AG20443 (cell line): ENCODE measurements around the gene SCN5A.

Experiments used
- DNase-seq: peaks from one replicate; pipeline ENCODE4 v3.0.0; 2012; ENCODE audit warnings: low spot score, mixed read lengths

Gene SCN5A

DNA sequence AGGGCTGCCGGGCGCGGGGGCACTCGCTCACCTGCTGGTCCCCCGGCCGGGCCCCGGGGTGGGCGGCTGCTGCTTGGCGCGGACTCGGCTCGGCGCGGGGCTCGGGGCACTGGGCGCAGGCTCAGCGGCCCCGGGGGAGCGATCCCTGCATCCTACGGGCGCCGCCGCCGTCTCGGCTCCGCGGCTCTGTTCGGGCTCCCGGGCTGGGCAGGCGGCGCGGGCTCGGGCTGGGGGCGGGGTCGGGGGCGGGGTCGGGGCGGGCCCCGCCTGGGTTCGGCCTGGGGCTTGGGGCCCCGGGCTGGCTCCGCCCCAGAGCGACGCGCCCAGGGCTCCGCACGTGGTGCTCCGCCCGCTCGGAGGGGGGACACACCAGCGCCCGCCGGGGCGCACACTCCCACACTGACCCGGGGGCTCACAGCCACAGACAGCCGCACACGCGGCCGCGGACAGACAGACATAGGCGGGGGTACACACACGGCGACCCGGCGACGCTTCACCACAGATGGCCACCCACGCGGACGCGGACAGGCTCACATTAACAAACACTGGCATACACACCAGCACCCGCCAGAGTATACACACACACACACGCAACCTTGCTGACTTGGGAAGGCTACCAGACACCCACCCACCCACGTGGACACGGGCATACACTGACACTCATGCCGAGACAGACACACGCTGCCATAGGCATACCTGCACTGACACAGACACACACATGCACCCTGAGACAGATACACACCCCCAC lies at the start of gene SCN5A:
TSS of gene SCN5A (minus strand) at position 188 of the 748 bp plus-strand sequence. CDS start 16,380 bp downstream, outside the sequence.
- peak; percentile 83 for DNase-seq

DNA sequence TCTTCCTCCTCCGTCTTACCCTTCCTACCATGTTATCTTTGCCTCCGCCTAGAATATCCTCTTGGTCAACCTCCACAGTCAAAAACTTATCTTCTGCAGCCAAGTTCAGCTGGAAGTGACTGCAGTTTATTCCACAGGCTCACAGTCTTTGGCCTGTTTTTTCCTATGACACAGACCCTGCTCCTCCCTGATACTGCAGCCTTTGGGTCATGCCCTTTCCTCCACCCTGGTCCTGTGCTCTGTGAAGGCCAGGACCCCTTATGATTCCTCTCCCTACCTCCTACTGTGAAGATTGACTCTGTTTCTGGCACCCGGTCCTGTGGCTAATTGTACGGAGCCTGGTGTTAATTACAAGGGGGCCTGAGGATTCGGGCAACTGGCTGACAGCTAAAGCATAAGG lies 49.3 kb upstream of the SCN5A start:
- no peak for DNase-seq

DNA sequence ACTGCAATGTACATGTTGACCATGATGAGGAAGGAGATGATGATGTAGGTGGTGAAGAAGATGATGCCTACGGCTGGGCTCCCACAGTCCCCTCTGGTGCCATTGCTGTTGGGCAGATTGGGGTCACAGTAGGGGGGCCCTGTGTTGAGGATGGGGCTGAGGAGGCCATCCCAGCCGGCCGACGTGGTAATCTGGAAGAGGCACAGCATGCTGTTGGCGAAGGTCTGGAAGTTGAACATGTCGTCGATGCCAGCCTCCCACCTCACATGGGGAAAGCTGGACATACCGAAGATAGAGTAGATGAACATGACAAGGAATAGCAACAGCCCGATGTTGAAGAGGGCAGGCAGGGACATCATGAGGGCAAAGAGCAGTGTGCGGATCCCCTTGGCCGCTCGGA lies 48.6 kb upstream of the SCN5A start:
- DNase-seq = no peak

DNA sequence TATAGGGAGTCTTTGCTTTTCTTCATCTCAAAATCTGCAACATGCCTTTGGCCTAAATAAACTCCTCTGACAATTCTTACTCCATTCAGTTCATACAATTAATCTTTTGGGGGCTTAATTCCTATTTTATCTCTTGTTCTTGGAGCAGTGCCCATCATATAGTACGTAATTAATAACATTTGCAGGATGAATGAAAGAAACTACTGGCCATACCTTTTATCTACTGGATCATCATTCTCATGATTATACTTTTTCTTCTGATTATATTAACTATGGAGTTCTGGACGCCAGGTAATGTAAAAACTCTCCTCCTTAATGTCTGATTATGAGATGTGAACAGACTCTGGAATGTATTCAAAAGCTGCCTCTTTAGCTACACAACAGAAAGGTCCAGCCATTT lies 46.5 kb upstream of the SCN5A start:
- no peak for DNase-seq

DNA sequence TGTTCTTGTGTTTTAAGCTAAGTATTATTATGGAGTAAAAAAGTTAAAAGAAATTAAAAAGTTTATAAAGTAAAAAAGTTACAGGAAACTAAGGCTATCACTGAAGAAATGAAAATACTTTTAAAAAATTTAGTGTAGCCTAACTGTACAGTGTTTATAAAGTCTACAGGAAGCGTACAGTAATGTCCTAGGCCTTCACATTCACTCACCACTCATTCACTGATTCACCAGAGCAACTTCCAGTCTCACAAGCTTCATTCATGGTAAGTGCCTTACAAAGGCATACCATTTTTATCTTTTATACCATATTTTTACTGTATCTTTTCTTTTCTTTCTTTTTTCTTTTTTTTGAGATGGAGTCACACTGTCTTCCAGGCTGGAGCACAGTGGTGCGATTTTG lies 40.7 kb upstream of the SCN5A start:
- DNase-seq = no peak

DNA sequence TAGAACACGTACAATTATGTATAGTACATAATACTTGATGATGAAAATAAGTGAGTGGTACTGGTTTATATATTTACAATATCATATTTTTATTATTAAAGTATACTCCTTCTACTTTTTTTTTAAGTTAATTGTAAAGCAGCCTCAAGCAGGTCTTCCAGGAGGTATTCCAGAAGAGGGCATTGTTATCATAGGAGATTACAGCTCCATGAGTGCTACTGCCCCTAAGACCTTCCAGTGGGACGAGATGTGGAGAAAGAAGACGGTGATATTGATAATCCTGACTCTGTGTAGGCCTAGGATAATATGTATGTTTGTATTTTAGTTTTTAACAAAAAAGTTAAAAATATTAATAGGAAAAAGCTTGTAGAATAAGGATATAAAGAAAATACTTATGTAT lies 40.3 kb upstream of the SCN5A start:
- DNase-seq = no peak

DNA sequence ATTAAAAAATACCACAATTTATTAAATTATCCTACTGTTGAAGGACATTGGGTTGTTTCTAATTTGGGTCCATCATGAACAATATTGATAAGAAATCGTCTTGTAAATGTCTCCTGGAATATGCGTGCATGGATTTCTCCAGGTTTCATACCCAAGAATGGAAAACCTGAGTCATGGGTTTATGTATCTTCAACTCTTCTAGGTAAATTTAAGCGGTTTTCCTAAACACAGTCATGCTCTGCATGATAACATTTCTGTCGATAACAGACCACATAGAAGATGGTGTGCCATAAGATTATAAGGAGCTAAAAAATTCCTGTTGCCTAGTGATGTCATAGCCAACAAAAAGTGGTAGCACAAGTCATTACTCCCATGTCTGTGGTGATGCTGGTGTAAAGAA lies 39.9 kb upstream of the SCN5A start:
- DNase-seq = no peak

DNA sequence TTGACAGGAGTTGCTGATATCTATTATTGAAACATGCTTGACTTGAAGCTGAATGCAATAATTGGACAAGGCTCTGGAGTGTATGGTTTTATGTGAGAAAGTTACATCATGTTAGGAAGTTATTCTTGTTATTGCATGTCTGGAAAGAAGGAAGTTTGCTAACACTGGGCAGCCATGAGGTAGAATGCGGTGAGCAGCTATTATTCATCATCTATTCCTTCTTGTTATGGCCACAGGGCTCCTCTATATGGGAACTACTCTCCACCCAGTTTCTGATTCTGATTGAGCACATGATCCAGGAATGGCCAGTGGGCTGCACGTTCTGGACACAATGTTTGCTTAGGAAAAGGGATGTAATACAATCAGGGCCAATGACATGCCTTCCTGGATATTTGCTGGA lies 37.8 kb upstream of the SCN5A start:
- no peak for DNase-seq

DNA sequence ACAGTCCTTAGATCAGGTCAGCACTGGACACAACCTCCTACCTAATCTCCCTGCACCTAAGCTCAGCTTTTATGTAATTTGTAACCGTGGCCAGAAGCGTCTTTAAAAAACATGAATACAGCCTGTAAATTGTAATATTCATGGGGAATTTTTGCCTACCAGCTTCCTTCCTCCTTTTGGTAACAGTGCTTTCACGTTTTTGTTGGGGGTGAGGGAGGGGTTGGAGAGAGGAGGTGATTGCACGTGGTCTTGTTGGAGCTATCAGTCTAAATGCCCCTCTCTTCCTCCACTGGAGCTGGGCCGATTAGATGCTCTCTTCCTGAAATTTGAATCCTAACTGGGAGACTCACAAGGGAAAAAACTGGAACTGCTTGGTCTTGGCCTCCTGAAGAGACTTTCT lies 35.1 kb upstream of the SCN5A start:
- DNase-seq = no peak

DNA sequence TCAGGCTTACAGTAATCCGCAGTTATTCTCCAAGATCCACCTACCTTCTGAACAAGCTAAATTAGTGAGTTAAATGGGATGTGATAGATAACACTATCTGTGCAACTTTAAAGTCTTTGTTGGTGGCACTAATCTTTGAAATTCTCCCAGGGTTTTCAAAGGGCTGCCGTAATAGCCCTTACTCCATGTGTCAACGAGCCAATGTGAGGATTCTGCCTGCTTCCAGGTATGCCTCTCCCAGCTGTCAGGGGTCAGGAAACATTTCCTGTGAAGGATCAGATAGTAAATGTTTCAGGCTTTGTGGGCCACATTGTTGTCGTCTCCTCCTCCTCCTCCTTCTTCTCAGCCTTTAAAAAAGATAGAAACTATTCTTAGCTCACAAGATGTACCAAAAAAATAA lies 20.2 kb upstream of the SCN5A start:
- DNase-seq = no peak

DNA sequence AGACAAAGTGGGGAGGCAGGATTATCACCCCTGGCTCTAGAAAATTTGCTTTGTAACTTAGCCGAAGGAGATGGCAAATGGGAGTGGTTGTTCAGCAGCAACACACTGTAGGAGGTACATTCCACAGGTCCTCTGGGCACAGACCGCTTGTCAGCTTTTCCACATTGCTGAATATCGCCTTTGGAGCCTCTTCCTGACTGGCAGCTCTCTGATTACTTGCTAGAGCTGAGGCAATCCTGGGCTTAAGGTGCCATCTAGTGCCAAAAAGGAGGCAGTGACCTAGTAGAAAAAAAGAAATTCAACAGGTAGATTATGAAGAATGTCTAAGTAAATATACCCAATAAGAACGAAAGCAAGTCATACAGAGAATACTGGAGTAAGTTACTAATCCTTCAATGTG lies 13.1 kb upstream of the SCN5A start:
- peak; percentile 8 for DNase-seq

DNA sequence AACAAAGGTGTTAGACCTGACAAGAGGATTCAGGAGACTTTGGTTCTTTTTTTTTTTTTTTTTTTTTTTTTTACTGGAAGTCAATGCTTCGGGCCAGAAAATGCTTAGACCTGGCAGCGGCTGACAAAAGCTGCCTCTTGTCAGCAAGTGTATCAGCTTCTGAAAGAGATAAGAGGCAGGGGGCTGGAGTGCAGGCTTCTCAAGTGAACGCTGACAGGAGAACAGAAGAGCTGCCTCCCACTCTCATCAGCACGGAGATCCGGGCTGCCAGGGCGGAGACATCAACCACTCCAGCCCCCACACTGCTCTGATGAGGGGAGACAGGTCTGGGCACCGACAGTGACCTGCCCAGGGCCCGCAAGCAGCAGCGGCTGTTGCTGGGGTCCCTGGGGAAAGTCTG lies 9.4 kb upstream of the SCN5A start:
- DNase-seq = no peak

DNA sequence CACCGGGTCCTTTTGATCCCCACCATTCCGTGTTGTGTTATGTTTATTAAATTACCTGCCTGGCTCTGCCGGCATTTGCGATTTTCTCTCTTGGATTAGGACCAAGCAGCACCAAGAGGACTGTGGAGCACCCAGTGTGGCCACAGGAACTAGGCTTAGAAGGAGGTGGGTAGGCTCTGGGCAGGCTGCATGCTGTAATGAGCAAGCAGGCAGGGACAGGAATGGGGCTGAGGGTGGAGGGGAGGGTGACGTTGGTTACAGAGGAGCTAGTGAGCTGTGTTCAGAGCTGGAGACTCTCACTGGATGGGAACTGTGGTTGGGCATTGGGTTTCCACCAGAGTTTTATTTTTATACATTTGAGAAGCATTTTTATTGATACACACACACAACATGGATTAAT lies 7.9 kb upstream of the SCN5A start:
- DNase-seq = no peak

DNA sequence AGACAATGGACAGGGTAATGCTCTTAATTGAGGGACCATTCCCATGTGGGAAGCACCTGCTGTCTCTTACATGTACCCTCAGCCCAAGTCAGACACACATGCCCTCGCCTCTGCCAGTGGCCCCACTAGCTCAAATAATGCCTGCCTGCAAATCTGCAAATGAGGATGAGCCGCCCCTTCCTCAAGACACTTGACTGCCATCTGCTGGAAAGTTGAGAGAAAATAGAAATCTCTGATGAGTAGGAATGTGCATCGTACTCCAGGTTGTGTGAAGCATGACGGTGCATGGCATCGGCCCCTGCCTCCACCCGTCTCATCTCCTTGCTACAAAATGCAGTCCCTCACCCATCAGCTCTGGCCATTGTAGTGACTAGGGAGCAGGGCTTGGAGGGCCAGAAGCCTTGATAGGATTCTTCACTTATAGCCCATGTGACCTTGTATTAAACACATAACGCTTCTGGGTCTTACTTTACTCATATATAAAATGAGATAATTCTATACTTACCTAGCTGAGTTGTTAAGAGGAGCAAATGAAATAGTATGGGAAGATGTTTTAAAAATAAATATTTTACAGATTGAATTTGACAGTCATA lies 6.3 kb upstream of the SCN5A start:
- DNase-seq = no peak

DNA sequence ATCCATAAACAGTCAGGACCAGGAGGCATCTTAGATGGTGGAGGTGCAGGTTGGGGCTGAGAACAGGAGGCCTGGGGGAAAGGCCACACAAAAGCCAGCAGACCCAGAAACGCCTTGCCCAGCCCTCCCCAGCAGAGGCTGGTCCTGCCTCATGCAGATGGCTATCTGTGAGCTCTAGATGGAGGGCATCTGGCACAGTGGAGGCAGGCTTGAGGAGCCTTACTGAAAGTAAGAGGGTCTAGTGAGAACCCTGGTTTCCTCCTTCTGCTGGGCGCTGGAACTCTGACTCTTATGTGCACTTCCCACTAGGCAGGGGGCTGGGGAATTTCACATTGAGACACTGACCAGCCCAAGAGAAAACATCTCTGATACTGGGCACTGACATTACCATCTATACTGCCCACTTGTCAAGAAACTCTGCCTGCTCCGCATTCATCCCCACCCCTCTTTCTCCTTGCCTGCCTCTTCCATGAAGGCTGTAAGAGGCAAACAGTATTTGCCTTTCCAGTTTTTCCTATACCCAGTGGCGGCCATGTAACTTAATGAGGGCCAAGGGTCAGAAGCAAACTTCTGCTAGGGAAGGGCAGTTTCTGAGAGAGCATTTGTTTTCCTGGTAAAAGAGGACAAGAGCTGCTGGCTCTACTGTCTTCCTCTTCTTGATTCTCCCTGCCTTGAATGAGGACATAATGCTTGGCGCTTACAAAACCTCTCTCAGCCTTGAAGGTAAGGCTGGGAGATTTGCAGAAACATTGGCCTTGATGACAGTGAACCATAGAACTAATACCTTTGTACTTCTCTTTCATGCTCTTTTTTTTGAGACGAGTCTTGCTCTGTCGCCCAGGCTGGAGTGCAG lies 4.4 kb upstream of the SCN5A start:
- DNase-seq = no peak

DNA sequence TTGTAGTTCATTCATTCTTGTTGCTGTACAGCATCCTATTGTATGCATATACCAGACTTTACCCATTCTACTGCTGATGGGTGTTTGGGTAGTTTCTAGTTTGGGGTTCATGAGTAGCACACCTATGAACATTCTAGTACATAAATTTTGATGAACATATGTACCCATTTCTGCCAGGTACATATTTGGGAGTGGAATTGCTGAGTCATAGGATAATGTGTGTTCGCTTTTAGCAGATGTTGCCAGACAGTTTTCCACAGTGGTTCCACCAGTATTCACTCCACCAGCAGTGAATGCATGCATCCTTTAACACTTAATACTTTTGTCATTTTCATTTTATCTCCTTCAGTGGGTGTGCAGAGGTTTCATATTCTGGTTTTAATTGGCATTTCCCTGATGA lies 3.4 kb upstream of the SCN5A start:
- DNase-seq = no peak

DNA sequence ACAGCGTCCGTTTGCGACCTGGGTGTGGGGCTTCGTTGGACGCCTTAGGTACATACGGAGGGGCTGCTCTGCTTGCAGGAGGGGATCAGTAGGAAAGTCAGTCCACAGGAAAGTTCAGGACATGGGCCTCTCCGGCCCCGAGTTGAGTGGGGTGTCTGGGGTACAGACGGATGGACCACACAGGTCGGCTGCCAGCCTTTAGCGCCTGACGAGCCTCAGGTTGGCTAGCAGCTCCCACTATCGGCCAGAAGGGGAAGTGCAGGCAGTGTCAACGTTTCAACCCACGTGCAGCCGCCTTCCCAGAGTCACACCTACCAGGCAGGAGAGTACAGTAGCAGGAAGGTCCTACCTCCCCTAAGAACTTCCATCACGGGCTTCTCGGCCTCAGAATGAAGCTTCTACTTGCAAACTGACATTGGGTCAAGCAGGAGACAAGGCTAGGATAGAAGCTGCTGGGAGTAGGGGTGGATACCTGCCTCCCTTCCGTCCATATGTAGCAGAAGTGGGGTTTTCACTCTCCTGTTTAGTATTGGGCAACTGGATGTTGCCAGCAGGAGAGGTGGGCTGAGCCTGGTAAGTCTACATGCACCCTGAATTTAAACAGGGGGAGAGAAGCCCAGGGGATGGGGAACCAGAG lies 1.8 kb upstream of the SCN5A start:
- peak; percentile 80 for DNase-seq

DNA sequence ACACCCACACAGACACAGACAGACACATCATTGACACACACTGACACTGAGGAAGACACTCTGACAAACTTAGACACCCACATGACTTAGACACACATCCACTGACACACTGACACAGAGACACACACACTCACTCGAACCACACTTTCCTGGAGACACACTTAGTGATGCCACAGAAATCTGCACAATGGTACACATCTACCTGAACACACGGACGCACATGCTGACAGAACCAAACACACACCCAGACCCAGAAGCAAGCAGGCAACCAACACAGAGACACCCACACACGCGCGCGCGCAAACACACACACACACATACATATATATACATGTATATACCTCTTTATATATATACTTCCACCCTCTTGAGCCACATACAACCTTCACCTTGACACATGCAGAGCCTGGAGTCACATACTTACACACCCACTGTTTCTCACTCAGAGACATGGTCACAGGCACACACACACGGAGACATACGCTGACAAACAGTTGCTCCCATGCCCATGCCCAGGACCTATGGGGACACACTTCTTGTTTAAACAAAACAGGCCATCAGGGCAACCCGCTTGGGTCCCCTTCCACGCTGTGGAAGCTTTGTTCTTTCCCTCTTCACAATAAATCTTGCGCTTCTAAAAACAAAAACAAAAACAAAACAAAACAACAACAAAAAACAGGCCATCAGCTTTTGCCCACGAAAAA lies 913 bp upstream of the SCN5A start:
- peak; percentile 4 for DNase-seq

DNA sequence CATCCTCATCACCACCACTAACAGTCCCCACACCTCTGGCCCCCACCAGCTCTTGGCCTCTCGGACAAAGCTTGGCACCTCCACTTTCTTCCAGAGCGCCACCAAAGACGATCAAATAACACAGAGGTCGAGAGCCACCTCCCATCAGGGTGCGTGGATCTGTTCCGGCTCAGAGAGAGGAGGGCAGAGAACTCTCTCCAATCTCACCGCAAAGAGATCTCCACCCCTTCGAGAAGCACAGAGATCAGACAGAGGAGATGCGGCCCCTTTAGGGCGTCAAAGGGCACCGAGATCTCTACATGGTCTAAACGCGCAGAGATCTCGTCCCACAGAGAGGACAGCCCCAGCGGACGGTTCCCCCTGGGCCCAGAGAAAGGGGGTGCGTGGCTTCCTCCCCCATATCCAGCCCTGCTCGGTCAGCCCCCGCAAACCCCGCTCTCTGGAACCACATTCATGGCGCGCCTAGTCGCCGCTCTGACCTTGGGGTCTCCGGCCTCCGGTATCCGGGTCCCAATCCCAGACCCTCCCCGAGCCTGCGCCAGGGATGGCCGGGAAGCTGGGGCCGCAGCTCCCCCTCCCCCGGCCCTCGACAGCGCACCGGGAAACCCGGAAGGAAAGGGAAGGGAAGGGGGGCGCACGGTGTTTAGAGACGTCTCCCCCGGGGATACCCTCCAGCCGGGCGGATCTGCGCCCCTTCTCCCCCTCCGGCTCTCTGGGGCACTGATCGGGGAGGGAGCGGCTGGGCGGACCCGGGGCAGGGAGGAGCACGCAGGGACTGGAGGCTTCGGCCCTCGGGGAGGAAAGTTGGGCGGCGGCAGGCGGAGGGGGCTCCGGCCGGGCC lies 608 bp downstream of the SCN5A start:
- peak; percentile 35 for DNase-seq

DNA sequence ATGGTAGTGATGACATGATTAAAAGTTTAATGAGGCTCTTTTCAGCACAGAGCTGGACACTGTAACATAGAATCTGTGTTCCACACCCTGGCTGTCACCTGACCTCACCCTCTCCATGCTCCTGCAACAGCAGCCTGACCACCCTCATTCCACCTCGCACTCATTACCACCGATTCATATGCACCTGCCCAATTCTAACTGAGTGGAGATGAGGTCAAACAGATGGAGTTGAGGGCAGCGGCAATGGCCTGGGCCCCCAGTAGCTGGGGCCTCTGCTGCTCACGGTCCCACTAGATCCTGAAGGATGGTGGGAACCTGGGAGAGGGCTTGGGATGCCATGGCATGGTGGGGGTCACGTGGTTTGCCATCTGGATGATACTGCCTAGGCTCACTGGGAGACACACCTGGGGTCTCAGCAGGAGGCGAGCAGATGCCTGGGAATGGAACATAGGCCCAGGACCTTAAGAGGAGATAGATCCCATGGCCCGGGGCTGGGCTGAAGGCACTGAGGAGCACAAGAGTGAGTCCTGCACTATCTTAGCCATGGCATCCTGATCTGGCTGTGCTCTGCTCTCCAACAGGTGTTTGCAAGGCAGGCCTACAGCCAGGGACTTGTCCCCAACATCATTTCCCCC lies 1.3 kb downstream of the SCN5A start:
- no peak for DNase-seq
